Lung (tissue), 12 donors: ENCODE measurements around the gene MACROD1. TPM values are rescaled to one million over a fixed set of nuclear protein-coding genes. Genes with fewer than 3 reads are reported as not detected.

ENCODE experiments used
- ATAC-seq: fragments of 200-7000 bp; cut with Tn5 transposase; one replicate; pipeline ENCODE4 v1.9.1; 2020; ENCODE audit warnings: moderate number of reproducible peaks; ENCODE audit not compliant: insufficient read depth, low FRiP score
- DNase-seq, 3 donors: peaks; one replicate each; pipeline ENCODE4 v3.0.0-alpha.2; 2013 to 2017
- H3K27ac ChIP-seq, 2 donors: one replicate each; pipeline ENCODE4 v1.5.1; 2013; ENCODE audit warnings: mild to moderate bottlenecking in 2 of 2, moderate library complexity in 2 of 2, control low read depth in 1 of 2, inconsistent platforms in 1 of 2, low read depth in 1 of 2, low read length in 1 of 2
- H3K27me3 ChIP-seq, 3 donors: one replicate each; pipeline ENCODE4 v1.5.1; 2013; ENCODE audit warnings: low read length in 2 of 3; ENCODE audit not compliant: control insufficient read depth in 3 of 3, insufficient read depth in 3 of 3
- H3K36me3 ChIP-seq, 4 donors: one replicate each; pipeline ENCODE4 v1.5.1; 2013; ENCODE audit warnings: low read length in 4 of 4, mild to moderate bottlenecking in 1 of 4, moderate library complexity in 1 of 4; ENCODE audit not compliant: control insufficient read depth in 4 of 4, insufficient read depth in 4 of 4
- H3K4me1 ChIP-seq, 5 donors: one replicate each; pipeline ENCODE4 v1.5.1; 2013; ENCODE audit warnings: low read length in 5 of 5, mild to moderate bottlenecking in 2 of 5, moderate library complexity in 1 of 5; ENCODE audit not compliant: control insufficient read depth in 5 of 5, insufficient read depth in 5 of 5
- H3K4me3 ChIP-seq: one replicate; pipeline ENCODE4 v1.5.1; 2013; ENCODE audit warnings: mild to moderate bottlenecking, control low read depth, moderate library complexity
- H3K9ac ChIP-seq, 2 donors: one replicate each; pipeline ENCODE4 v1.5.1; 2013; ENCODE audit warnings: low read length in 2 of 2, control low read depth in 1 of 2; ENCODE audit not compliant: insufficient read depth in 1 of 2
- H3K9me3 ChIP-seq, 4 donors: one replicate each; pipeline ENCODE4 v1.5.1; 2013; ENCODE audit warnings: low read length in 3 of 4, mild to moderate bottlenecking in 1 of 4, moderate library complexity in 1 of 4; ENCODE audit not compliant: control insufficient read depth in 4 of 4, insufficient read depth in 3 of 4
- WGBS, 2 donors: extraction: QIAGEN DNeasy Blood & Tissue Kit; methylation state at CpG; one replicate each; pipeline ENCODE4 v1.1.7; 2013; 5-methylcytosine and 5-hydroxymethylcytosine counted together
- polyA plus RNA-seq, 2 donors: library from polyadenylated mRNA; stranded (reverse); fragments of 200-250 nt; gene quantifications; one replicate each; pipeline ENCODE4 v1.2.1, GENCODE V29; 2013
- total RNA-seq, 2 donors: library from RNA; depleted of rRNA in 1 of 2; stranded (reverse); fragments of >200 nt in 1 of 2; gene quantifications; one replicate each; pipeline ENCODE4 v1.2.1, GENCODE V29; 2014 to 2021
- TF ChIP-seq, protein P1 (sequence below): IDR thresholded peaks from 2 replicates; pipeline ENCODE4 v1.5.1; 2012; ENCODE audit warnings: mild to moderate bottlenecking; ENCODE audit errors: control extremely low read depth, extremely low read depth
- donor health status: control.
- donor health status: control.
- donor health status: Bipolar disorder and iron deficiency.
- donor health status: healthy.
- donor health status: DM: yes; HTN: yes; CAD: no.

Gene MACROD1
- total and polyA plus RNA-seq, 4 donors, result 9.9 to 70.0 (median 19.0) TPM

DNA sequence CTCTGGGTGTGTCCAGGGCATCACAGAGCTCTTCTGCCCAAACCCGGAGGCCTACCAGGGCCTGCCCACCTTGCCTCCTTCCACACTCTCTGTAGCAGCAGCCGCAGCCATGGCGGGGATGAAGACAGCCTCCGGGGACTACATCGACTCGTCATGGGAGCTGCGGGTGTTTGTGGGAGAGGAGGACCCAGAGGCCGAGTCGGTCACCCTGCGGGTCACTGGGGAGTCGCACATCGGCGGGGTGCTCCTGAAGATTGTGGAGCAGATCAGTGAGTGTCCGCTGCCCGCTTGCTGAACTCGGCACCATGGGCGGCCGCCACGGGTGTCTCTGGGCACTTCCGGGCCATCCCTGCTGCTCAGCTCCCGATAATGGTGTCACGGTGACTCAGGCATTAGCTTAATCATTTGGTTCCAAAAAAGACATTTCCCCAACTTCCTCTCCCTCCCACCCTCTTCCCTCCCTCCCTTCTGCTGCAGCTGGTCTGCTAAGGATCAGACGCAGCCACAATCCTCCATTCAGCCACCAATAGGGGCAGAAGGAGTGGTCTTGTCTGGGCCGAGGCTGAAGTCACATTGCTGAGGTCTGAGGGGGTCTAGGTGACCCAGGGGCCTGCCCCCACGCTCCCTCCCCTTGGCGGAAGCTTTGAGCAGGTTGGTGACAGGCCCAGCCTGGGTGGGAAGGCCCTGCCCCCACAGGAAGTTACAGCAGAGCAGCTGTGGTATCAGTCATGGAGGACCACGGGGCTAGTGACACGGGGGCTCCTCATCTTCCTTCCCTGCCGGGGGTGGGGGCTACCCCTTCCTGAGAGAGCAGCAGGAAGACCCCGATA lies 41.6 kb upstream of the MACROD1 start:
- Histone ChIP-seq H3K9ac (peak overlapping the region in 1 of 2 donors; percentile 49), H3K27ac (peak overlapping the region; percentile 70 to 96), H3K27me3 (no peaks in the 10 kb centered on the region), H3K4me3 (peak overlapping the region; percentile 34), H3K36me3 (peaks cover 11 to 42% (median 17%) of the 10 kb centered on the region in 4 donors), H3K4me1 (peaks cover 0 to 27% (median 0%) of the 10 kb centered on the region in 5 donors), H3K9me3 (peaks cover 0 to 2% (median 0%) of the 10 kb centered on the region in 4 donors)
- ATAC-seq, result peak; percentile 52
- WGBS, 2 donors, result 18 to 35% methylated on average over 30 of the region's 30 CpGs
- DNase-seq, result peak; percentile 66 to 77 (median 68)
- TF ChIP-seq, protein P1, sequence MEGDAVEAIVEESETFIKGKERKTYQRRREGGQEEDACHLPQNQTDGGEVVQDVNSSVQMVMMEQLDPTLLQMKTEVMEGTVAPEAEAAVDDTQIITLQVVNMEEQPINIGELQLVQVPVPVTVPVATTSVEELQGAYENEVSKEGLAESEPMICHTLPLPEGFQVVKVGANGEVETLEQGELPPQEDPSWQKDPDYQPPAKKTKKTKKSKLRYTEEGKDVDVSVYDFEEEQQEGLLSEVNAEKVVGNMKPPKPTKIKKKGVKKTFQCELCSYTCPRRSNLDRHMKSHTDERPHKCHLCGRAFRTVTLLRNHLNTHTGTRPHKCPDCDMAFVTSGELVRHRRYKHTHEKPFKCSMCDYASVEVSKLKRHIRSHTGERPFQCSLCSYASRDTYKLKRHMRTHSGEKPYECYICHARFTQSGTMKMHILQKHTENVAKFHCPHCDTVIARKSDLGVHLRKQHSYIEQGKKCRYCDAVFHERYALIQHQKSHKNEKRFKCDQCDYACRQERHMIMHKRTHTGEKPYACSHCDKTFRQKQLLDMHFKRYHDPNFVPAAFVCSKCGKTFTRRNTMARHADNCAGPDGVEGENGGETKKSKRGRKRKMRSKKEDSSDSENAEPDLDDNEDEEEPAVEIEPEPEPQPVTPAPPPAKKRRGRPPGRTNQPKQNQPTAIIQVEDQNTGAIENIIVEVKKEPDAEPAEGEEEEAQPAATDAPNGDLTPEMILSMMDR, result no peak

DNA sequence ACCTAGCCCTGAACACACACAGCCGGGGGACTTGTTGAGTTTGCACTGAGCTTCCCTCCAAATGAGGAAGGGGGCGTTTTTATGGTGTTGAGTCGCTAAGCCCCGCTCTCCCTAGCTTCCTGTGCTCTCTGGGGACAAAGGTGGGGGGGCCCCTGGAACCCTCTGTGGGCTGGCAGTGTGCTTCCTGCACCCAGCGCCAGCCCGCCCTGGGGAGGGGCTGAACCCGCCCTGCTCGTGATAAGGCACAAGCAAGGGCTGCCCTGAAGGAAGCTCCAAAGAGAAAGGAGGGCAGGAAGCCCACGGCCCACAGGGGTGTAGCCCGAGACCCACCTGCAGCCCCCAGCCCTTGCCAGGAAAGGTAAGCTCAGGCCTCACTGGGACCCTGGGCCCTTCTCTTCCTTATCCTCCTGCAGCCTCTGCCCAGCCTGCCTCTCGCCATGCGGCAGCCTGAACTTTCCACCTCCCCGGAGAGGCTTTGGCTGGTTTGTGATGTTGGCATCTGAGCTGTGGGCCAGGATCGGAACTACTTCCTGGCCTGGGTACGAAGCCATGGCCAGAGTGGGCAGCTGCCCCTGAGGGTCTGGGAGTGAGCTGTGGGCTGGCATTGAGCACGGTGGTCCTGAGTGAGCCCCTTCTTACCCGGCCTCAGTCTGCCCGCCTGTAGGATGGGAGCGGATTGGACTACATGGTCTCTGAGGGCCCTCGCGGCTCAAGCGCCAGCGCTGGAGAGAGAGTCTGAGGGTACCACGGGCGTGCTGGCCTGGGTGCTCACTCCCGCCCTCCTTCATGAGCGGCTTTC lies 40.7 kb upstream of the MACROD1 start, which contains the start of gene FERMT3:
Gene FERMT3 (plus strand): TSS at position 265 of the 799 bp plus-strand sequence. CDS start 644 bp downstream, outside the sequence.
- ATAC-seq, result peak; percentile 21
- 31 to 45% methylated on average over 27 of the region's 27 CpGs for WGBS, 2 donors
- Histone ChIP-seq H3K9me3 (peaks cover 0 to 2% (median 0%) of the 10 kb centered on the region in 4 donors), H3K4me3 (peak within 1 kb of the TSS; percentile 34), H3K27ac (peak within 1 kb of the TSS; percentile 70 to 96), H3K36me3 (peaks cover 15 to 38% (median 21%) of the 10 kb centered on the region in 4 donors), H3K27me3 (no peaks in the 10 kb centered on the region), H3K4me1 (peaks cover 0 to 27% (median 0%) of the 10 kb centered on the region in 5 donors), H3K9ac (peak within 1 kb of the TSS in 1 of 2 donors; percentile 23)
- DNase-seq, result peak in 1 of 3 donors; percentile 28
- TF ChIP-seq, protein P1, result no peak

DNA sequence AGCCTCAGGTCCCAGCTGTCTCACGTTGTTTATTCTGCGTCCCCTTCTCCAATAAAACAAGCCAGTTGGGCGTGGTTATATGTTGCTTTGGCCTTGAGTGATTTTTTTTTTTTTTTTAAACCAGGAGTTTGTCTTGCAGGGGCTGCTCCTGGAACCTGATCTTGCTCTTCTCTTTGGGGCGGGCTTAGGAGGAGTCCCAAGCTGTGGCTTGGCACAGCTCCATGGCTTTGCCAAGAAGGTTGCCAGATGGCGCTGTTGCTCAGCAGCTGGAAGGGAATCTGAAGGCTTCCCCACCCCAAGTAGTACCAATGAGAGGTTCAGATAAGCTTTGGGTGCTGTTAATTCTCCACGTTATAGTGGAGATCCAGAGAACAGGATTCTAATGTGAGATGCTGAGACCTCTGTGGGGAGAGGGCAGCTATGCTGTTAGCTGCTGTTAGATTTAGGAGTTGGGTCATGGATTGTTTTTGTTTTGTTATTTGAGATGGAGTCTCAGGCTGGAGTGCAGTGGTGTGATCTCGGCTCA lies 38.6 kb upstream of the MACROD1 start:
- Histone ChIP-seq H3K4me3 (no peak overlapping the region), H3K27me3 (no peaks in the 10 kb centered on the region), H3K36me3 (peaks cover 21 to 42% (median 34%) of the 10 kb centered on the region in 4 donors), H3K9ac (no peak overlapping the region), H3K27ac (peak overlapping the region in 1 of 2 donors; percentile 16), H3K9me3 (no peaks in the 10 kb centered on the region), H3K4me1 (peaks cover 0 to 27% (median 0%) of the 10 kb centered on the region in 5 donors)
- peak; percentile 56 for ATAC-seq
- WGBS, 2 donors, result 26 to 32% methylated on average over 7 of the region's 7 CpGs
- TF ChIP-seq, protein P1, result peak; percentile 94
- DNase-seq, result peak; percentile 86 to 94 (median 89)
